DMS79 (cell line): ENCODE measurements around the gene RFPL4AL1.
A peak's percentile ranks its signal among the peaks of the same experiment; 100 is the strongest.
"Not testable (repeated sequence)": the region's sequence is repeated elsewhere in the genome, so short reads cannot be mapped to it uniquely, and the experiment has no call there.

Source experiments
- DNase-seq: peaks from one replicate; lab custom pipeline; 2025; lab: John Stamatoyannopoulos, UW

Gene RFPL4AL1

DNA sequence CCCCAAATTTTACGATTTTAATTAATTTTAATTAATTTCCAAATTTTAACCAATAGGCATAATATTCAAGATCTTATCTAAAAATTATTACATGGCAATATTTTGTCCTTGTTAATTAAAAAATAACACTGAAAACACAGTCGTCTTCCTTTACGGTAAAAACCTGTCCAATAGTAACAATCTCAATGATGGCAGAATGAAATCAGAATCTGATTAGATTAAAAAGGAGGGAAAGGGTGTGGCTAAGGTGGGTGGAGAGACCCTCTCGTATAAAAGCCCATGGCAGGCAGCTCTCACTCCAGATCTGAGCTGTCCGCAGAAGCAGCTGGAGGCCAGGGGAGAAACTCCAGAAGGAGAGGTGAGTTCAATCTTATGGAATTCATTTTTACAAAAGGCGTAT lies at the start of gene RFPL4AL1:
RFPL4AL1 (plus strand) TSS at position 301 of the 400 bp plus-strand sequence. CDS start 2,687 bp downstream, outside the sequence.
- not testable (repeated sequence) for DNase-seq

GRCh38 chr19:55720214-55720746 lies 48.6 kb upstream of the RFPL4AL1 start:
- DNase-seq, result no peak

DNA sequence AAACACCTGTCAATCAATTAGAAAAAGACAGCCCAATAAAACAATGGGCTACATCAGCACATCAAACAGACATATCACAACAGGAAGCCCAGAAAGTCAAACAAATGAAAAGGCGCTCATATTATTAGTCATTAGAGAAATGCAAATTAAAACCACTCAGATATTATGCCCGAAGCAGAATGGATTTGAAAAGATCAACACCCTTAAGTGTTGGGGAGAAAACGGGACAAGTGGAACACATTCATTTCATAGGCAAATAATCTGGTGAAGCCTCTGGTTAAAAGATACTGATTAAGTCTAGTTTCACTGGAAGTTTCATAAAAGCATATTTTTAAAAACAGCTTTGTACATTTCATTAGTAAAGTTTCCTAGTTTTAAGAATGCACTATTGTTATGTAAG lies 48.1 kb upstream of the RFPL4AL1 start:
- no peak for DNase-seq

GRCh38 chr19:55723491-55723890 lies 45.4 kb upstream of the RFPL4AL1 start:
- DNase-seq, result no peak

DNA sequence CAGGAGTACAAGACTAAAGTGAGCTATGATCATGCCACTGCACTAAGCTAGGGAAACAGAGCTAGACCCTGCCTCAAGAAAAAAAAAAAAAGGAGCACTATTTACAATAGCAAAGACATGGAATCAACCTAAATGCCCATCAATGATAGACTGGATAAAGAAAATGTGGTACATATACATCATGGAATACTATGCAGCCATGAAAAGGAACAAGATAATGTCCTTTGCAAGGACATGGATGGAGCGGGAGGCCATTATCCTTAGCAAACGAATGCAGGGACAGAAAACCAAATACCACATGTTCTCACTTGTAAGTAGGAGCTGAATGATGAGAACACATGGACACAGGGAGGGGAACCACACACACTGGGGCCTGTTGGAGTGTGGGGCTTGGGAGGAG lies 38.5 kb upstream of the RFPL4AL1 start:
- not testable (repeated sequence) for DNase-seq

GRCh38 chr19:55738302-55738701 lies 30.6 kb upstream of the RFPL4AL1 start, which contains the start of gene NLRP9:
Gene NLRP9 (minus strand): TSS chr19:55738402. CDS start chr19:55738374, 28 bp downstream.
- no peak for DNase-seq

DNA sequence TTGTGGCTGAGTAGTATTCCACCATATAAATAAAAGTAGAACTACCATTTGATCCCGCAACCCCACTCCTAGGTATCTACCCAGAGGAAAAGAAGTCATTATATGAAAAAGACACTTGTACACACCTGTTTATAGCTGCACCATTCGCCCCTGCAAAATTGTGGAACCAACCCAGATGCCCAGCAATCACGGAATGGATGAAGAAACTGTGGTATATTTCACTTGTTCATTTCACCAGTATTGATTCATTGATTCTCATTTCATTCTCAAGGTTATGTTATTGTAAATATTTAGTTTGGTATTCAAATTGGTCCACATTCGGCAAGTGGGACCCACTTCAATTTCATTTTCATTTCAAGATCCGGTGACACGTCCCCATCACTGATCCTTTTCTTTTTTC lies 18.2 kb upstream of the RFPL4AL1 start:
- DNase-seq, result no peak

GRCh38 chr19:55753401-55753800 lies 15.5 kb upstream of the RFPL4AL1 start:
- no peak for DNase-seq

DNA sequence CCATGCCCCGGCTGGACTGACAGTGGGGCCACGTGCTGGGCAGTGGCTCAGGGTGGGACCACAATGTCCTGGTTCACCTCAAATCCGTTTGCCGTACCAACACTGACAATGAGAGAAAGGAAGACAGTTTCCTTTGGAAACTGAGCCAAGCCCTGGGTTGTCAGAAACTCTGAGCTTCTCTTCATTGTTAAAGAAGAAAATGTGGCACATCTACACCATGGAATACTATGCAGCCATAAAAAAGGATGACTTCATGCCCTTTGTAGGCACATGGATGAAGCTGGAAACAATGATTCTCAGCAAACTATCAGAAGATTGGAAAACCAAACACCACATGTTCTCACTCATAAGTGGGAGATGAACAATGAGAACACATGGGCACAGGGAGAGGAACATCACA lies 12.1 kb upstream of the RFPL4AL1 start:
- not testable (repeated sequence) for DNase-seq

DNA sequence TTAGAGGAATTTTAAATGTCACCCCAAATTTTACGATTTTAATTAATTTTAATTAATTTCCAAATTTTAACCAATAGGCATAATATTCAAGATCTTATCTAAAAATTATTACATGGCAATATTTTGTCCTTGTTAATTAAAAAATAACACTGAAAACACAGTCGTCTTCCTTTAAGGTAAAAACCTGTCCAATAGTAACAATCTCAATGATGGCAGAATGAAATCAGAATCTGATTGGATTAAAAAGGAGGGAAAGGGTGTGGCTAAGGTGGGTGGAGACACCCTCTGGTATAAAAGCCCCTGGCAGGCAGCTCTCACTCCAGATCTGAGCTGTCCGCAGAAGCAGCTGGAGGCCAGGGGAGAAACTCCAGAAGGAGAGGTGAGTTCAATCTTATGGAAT lies 10.1 kb upstream of the RFPL4AL1 start, which contains the start of gene RFPL4A:
RFPL4A (plus strand) TSS at position 301 of the 400 bp plus-strand sequence. CDS start 2,704 bp downstream, outside the sequence.
- DNase-seq, result not testable (repeated sequence)

- DNase-seq, result no peak
Observed at GRCh38 chr19:55766466-55766865, 2.5 kb upstream of the RFPL4AL1 start.

GRCh38 chr19:55769632-55770031 lies 714 bp downstream of the RFPL4AL1 start:
- DNase-seq, result not testable (repeated sequence)

DNA sequence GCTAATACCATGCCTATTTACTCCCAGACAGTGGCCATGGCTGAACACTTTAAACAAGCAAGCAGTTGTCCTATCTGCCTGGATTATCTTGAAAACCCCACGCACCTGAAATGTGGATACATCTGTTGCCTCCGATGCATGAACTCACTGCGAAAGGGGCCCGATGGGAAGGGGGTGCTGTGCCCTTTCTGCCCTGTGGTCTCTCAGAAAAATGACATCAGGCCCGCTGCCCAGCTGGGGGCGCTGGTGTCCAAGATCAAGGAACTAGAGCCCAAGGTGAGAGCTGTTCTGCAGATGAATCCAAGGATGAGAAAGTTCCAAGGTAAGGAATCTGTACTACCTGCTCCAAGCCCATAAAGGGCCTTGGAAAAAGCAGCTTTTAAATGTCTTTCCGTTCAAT lies 8.6 kb downstream of the RFPL4AL1 start:
- DNase-seq, result no peak

DNA sequence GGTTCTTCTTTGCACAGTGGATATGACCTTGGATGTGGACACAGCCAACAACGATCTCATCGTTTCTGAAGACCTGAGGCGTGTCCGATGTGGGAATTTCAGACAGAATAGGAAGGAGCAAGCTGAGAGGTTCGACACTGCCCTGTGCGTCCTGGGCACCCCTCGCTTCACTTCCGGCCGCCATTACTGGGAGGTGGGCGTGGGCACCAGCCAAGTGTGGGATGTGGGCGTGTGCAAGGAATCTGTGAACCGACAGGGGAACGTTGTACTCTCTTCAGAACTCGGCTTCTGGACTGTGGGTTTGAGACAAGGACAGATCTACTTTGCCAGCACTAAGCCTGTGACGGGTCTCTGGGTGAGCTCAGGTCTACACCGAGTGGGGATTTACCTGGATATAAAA lies 9.4 kb downstream of the RFPL4AL1 start:
- no peak for DNase-seq

DNA sequence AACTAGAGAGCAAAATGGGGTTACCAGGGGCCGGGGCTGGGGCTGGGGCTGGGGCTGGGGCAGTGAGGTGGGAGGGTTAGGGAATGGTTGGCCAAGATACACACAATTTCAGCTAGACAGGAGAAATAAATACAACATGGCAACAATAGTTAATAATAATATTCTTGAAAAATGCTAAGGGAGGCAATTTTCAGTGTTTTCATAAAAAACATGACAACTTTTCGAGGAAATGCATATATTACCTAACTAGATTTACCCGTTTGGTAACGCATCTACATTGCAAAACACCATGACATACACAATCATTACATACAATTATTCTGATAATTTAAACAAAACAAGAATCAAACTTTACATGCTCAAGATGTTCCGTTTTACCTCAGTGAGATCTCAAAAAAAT lies 12.2 kb downstream of the RFPL4AL1 start:
- DNase-seq, result no peak

DNA sequence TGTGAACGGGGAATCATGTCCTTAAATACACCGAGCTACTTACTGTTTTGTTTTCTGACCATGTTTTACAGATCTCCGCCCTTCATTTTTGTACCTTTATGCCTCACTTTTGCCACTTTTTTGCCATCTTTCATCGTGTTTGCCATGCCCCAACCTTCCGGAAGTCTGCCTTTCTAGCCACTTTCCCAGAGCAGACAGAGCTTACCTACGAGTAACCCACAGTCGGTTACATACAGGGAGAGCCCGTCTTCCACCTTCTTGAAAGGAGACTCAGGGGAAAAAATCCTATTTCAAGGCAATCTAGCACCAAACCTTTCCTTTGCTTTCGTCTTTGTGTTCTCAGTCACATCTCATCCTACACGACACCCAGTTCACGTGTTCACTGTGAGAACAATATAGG lies 26.1 kb downstream of the RFPL4AL1 start:
- no peak for DNase-seq

DNA sequence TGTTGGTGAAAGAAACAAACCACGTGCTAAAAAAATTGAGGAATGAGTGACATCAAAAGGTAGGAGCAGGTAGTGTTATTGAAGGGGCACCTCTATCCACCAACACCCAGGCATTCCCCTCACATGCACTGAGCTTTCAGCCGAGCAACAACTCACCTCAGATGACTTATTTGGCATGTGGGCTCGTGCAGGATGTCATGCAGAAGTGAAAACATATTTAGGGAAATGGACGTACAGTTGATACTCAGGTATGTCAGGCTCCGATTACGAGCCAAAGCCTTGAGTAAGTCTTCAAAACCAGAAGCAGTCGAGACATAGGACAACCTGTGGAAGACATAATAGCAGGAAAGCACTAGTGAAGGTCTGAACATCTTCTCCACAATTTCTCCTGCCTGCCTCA lies 32.5 kb downstream of the RFPL4AL1 start:
- no peak for DNase-seq

- no peak for DNase-seq
Observed at GRCh38 chr19:55802281-55802680, 33.4 kb downstream of the RFPL4AL1 start.

GRCh38 chr19:55809381-55810058 lies 40.6 kb downstream of the RFPL4AL1 start:
- peak; percentile 94 for DNase-seq

DNA sequence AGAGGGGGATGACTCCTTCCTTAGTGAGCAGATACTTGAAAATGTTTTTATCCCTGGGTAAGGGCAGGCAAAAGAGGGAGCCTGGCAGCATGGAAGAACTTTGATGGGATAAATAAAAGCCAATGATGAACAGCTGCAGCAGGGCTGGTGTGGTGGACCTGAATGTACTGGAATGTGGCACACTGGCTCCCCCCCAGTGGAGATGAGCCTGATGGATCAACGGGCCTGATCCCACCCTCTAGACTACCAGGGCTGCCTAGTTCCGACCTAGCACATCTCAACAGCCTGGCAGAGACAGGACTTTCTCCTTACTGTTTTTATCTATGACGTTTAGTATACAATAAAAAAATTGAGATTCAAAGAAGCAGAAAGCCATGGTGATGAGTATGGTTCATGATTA lies 42.4 kb downstream of the RFPL4AL1 start:
- DNase-seq, result no peak

DNA sequence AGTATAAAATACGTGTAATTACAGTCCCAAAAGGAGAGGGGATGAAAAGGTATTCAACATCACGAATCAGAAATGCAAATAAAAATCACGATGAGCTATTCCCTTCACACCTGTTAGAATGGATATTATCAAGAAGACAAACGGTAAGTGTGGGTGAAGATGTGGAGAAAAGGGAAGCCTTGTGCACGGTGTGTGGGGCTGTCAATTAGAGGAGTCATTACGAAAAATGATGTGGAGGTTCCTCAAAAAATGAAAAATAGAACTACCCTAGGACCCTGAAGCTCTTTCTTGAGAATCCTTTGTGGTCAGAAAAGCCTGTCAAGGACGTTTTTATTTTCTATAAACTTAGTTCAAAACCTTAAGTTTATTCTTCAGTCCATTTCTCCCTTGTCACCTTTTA lies 43.5 kb downstream of the RFPL4AL1 start:
- DNase-seq, result no peak

GRCh38 chr19:55813906-55814305 lies 45.0 kb downstream of the RFPL4AL1 start:
- DNase-seq, result no peak

- no peak for DNase-seq
Observed at GRCh38 chr19:55820037-55820436, 51.1 kb downstream of the RFPL4AL1 start.
